C4-2B (cell line): ENCODE measurements around the gene KRT37.

ENCODE experiments used
- H3K27ac ChIP-seq: fragments of 450-650 bp; 2 replicates; pipeline ENCODE4 v1.5.1; 2017
- ZFX ChIP-seq: fragments of 450-650 bp; IDR thresholded peaks from 2 replicates; pipeline ENCODE4 v1.6.1; 2017
- TF ChIP-seq, protein P1 (sequence below): fragments of 450-650 bp; conservative IDR thresholded peaks from 2 replicates; pipeline ENCODE4 v1.5.1; 2017; ENCODE audit warnings: mild to moderate bottlenecking

KRT37 gene

DNA sequence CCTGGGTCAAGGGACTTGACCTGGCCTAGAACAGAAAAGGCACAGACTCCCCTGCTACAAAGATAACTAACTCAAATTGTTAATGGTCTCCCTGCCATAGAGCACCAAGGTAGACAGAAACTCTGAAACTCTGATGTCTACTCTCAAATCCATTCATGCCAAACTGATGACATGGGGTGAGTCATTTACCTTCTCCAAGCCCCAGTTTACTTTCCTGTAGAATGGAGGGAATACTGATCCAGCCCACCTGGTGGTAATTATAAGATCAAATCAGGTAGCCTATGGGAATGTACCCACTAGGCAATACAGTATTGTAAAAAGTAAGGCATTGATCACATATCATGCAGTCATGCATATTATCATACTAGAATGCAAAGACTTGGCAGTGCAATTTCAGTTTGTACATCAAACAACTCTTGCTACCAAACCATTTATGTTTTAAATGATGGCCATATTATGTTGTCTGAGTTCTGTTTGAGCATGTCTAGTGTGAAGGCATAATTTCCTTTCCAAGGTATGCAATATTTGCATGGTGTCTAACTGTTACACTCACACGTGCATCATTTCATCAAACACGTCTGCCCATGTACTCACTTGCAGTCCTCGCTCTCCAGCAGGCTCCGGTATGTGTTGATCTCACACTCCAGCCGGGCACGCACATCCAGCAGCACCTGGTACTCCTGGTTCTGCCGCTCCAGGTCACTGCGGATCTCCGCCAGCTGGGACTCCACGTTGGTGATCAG lies 30.0 kb downstream of the KRT37 start:
- no peak overlapping the region for H3K27ac ChIP-seq
- TF ChIP-seq, protein P1, sequence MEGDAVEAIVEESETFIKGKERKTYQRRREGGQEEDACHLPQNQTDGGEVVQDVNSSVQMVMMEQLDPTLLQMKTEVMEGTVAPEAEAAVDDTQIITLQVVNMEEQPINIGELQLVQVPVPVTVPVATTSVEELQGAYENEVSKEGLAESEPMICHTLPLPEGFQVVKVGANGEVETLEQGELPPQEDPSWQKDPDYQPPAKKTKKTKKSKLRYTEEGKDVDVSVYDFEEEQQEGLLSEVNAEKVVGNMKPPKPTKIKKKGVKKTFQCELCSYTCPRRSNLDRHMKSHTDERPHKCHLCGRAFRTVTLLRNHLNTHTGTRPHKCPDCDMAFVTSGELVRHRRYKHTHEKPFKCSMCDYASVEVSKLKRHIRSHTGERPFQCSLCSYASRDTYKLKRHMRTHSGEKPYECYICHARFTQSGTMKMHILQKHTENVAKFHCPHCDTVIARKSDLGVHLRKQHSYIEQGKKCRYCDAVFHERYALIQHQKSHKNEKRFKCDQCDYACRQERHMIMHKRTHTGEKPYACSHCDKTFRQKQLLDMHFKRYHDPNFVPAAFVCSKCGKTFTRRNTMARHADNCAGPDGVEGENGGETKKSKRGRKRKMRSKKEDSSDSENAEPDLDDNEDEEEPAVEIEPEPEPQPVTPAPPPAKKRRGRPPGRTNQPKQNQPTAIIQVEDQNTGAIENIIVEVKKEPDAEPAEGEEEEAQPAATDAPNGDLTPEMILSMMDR = no peak
- no peak for TF ChIP-seq ZFX

DNA sequence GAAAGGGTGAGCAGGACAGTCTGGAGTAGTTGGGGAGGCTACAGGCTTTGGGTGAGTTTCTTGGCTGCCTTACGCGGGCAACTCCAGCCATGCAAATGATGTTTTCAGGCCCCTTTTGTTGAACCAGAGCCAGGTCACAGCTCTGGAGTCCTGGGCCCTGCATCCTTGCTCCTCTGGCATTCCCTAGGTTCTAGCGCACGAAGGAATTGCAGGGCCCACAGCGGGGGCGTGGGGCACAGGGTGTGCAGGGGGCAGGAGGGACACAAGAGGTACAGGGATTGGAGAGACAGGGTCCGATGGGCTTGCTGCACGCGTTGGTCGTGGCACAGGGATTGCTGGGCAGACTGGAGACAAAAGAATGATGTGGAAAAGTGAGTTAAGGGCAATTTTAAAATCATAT lies 30.6 kb downstream of the KRT37 start:
- no peak for TF ChIP-seq ZFX
- TF ChIP-seq, protein P1 = no peak
- H3K27ac ChIP-seq = no peak overlapping the region

DNA sequence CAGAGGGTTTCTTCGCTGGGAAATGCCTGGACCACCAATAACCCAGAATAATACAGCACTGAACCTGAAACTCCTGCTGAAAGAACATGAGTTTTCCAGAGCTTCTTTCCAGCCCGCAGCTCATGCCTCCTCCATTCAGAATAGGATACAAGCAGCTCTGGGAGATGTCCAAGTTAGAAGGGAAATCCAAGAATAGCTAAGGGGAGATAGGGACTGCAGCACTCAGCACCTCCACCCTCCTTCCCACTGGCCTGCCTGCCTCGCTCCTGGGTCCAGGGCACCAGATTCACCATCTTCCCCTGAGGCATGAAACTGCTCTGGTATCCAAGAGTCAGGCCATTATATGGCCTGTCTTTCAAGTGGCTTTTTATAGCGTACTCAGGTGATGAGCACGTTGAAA lies 31.1 kb downstream of the KRT37 start:
- TF ChIP-seq, protein P1 = no peak
- no peak for TF ChIP-seq ZFX
- no peak overlapping the region for H3K27ac ChIP-seq

DNA sequence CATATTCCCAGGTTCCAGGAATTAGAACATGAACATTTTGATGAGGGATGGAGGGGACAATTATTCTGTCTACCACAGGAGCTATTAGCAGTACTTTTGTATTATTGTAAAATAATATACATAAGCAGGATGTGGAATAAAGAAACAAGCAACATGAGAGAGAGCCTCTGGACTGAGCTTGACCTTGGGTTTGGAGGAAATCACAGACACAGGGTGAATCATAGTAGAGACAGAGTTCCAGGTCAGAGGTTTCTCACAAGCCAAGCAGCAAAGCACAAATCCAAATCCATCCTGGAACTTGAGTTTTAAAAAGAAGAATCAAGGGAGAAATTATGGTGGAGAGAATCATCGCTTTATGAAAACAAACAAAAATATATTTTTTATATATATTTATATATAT lies 32.1 kb downstream of the KRT37 start:
- TF ChIP-seq, protein P1 = no peak
- no peak for TF ChIP-seq ZFX
- no peak overlapping the region for H3K27ac ChIP-seq

DNA sequence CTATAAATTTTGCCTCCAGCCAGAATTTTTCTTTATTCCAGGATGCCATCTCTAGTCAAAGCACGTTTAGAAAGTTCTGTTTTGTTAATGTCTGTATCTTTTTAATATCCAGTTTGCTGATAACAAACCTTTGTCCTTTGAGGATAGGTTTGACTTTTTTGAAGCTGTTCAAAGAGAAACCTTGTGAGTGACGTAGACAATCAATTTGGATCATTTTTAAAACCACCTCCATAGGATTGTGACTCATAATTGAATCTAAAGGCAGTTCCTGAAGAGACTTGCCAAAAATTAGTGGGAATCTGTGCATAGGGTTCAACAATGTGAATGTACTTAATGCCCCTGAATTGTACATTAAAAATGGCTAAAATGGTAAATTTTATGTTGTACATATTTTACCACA lies 32.9 kb downstream of the KRT37 start:
- H3K27ac ChIP-seq = no peak overlapping the region

DNA sequence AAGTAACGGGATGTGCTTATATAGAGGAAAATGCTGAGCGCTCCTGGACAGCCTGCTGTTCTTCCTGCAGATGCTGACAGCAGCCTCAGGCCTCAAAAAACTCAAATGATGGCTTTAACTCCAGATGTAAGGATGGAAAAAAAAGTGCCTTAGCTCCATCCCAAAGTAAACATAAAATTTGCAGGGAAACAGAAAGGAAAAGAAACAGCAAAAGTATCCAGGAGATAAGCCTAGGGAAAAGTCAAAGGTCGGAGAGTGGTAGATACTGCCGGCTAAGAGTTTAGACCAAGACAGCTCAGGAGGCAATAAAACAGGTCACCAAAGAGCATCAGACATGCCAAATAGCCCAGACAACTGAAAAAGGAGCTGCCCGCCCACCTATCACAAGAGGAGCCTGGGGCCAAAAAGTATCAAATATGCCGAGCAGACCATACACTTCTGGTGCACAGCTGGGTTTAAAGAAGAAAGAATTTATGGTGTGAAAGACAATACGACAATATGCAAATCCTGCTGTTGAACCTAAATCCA lies 33.9 kb downstream of the KRT37 start:
- no peak for TF ChIP-seq ZFX
- TF ChIP-seq, protein P1 = no peak
- H3K27ac ChIP-seq = no peak overlapping the region

More for the DNA sequence above, 32.9 kb downstream of the KRT37 start:
- no peak for TF ChIP-seq ZFX
- TF ChIP-seq, protein P1 = no peak

DNA sequence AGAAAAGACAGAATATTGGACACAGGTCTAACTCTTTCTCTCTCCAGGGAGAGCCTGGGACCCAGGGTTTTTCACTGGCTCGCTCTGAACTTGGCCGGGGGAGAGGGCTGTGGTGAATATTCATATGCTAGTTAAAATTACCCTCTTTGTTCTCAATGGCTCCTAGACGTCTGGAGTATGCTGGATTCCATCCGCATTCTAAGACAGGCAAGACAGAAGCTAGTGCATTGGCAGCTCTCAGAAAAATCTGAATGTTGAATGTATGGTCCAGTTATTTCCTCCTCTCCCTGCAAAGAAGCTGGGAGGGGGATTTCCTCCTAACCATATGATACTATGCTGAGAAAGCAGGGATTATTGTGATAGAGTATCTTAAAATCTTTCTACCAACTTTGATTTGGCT lies 36.7 kb downstream of the KRT37 start:
- H3K27ac ChIP-seq = no peak overlapping the region
- no peak for TF ChIP-seq ZFX
- TF ChIP-seq, protein P1 = no peak
